ENCODE results near the gene RAB30. TPM values are rescaled to one million over a fixed set of nuclear protein-coding genes. Genes with fewer than 3 reads are reported as not detected.

Gene RAB30
- total RNA-seq, 2 experiments from 2014 or later: 8.8 to 13.3 TPM

- Mint-ChIP-seq H3K27me3 (ENCODE audit: low read depth) (no peaks in the 10 kb centered on the region), H3K27ac (no peak overlapping the region), H3K36me3 (ENCODE audit: low read depth) (peaks cover 7% of the 10 kb centered on the region), H3K4me1 (ENCODE audit: low read depth) (peaks cover 23% of the 10 kb centered on the region), H3K4me3 (no peak overlapping the region), H3K9me3 (ENCODE audit: insufficient read depth) (no peaks in the 10 kb centered on the region)
- no peak for ATAC-seq
- CTCF ChIA-PET: interaction anchor here (0.7 to 1.3 kb wide), 6 partner anchors 11 to 278 kb away, joined by 3 to 4 read pairs (median 3); no protein-coding TSS in a partner anchor
- DNase-seq: no peak
- POLR2A ChIA-PET: interaction anchor here (1.2 to 1.6 kb wide), 3 partner anchors 10 to 162 kb away, joined by 3 to 5 read pairs (median 4); partner anchors contain the start of genes PCF11 and RAB30
Observed at GRCh38 chr11:82994604-82995230, 77.0 kb downstream of the RAB30 start.

GRCh38 chr11:82992223-82992622 is 79.5 kb downstream of the RAB30 start:
- DNase-seq (no peak), ATAC-seq (no peak)
- Mint-ChIP-seq H3K36me3 (ENCODE audit: low read depth) (peaks cover 7% of the 10 kb centered on the region), H3K27ac (no peak overlapping the region), H3K4me3 (no peak overlapping the region), H3K27me3 (ENCODE audit: low read depth) (no peaks in the 10 kb centered on the region), H3K9me3 (ENCODE audit: insufficient read depth) (no peaks in the 10 kb centered on the region), H3K4me1 (ENCODE audit: low read depth) (peaks cover 15% of the 10 kb centered on the region)
- ChIA-PET CTCF (interaction anchor here (0.8 to 1.2 kb wide), 2 partner anchors 16 to 29 kb away, joined by 3 to 4 read pairs; no protein-coding TSS in a partner anchor), POLR2A (interaction anchor here (0.7 kb wide), 1 partner anchor 52 kb away, joined by 3 read pairs; no protein-coding TSS in a partner anchor)

- no peak overlapping the region for H3K27ac Mint-ChIP-seq
- no peak overlapping the region for H3K4me3 Mint-ChIP-seq
- H3K36me3 Mint-ChIP-seq (ENCODE audit: low read depth): peaks cover 9% of the 10 kb centered on the region
- CTCF ChIA-PET: interaction anchor here (0.8 to 3.2 kb wide), 10 partner anchors 9 to 122 kb away, joined by 3 to 12 read pairs (median 4); partner anchors contain the start of gene DDIAS
- H3K27me3 Mint-ChIP-seq (ENCODE audit: low read depth): no peaks in the 10 kb centered on the region
- peaks cover 7% of the 10 kb centered on the region for H3K4me1 Mint-ChIP-seq (ENCODE audit: low read depth)
- no peaks in the 10 kb centered on the region for H3K9me3 Mint-ChIP-seq (ENCODE audit: insufficient read depth)
- POLR2A ChIA-PET: no interaction called here
- DNase-seq (no peak), ATAC-seq (peak; percentile 33)
Observed at GRCh38 chr11:82989628-82990404, 81.9 kb downstream of the RAB30 start.

DNA sequence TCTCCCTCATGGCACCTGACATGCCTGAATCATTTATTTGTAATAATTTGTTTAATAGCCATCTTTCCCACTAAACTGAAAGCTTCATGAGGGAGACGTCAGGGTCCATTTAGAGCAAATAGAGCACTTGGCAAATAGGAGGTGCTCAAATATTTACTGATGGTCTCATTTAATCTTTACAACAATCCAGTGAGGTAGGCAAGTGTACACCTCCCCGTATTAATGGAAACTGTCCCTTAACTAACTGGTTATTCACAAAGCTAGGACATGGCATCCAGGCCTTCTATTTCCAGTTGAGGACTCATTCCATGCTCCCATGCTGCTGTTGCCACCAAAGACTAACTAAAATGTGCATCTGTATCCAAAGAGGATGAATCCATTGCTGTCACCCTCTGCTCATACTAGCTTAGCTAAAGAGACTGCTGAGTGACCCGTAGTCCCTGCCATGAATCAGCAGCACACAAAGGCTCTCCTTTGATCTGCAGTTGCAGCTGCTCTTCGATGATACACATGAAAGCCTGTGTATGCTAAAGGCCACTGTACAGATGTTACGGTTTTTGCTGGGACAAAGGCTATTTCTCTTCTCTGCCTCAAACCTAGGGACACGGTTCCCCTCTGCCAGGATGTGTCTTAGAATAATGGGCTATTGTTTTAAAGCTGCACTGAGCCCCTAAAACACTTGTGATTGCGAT is 82.6 kb downstream of the RAB30 start:
- H3K4me1 Mint-ChIP-seq (ENCODE audit: low read depth): peaks cover under 1% of the 10 kb centered on the region
- H3K4me3 Mint-ChIP-seq: no peak overlapping the region
- no peak overlapping the region for H3K27ac Mint-ChIP-seq
- ChIA-PET POLR2A (no interaction called here), CTCF (interaction anchor here (0.9 to 3.2 kb wide), 7 partner anchors 28 to 122 kb away, joined by 3 to 12 read pairs (median 5); partner anchors contain the start of gene DDIAS)
- ATAC-seq: no peak
- no peaks in the 10 kb centered on the region for H3K9me3 Mint-ChIP-seq (ENCODE audit: insufficient read depth)
- H3K36me3 Mint-ChIP-seq (ENCODE audit: low read depth): peaks cover 12% of the 10 kb centered on the region
- DNase-seq: no peak
- no peaks in the 10 kb centered on the region for H3K27me3 Mint-ChIP-seq (ENCODE audit: low read depth)

GRCh38 chr11:82987997-82988396 is 83.7 kb downstream of the RAB30 start:
- POLR2A ChIA-PET: no interaction called here
- H3K36me3 Mint-ChIP-seq (ENCODE audit: low read depth): peaks cover 12% of the 10 kb centered on the region
- no peak for DNase-seq

GRCh38 chr11:82986446-82986845 is 85.3 kb downstream of the RAB30 start:
- Mint-ChIP-seq H3K27ac (no peak overlapping the region), H3K9me3 (ENCODE audit: insufficient read depth) (no peaks in the 10 kb centered on the region), H3K27me3 (ENCODE audit: low read depth) (no peaks in the 10 kb centered on the region), H3K4me3 (no peak overlapping the region), H3K36me3 (ENCODE audit: low read depth) (peaks cover 17% of the 10 kb centered on the region), H3K4me1 (ENCODE audit: low read depth) (no peaks in the 10 kb centered on the region)
- no peak for DNase-seq
- ATAC-seq: no peak
- ChIA-PET POLR2A (interaction anchor here (0.6 kb wide), 1 partner anchor 82 kb away, joined by 5 read pairs; no protein-coding TSS in a partner anchor), CTCF (interaction anchor here (2.2 kb wide), 1 partner anchor 21 kb away, joined by 10 read pairs; no protein-coding TSS in a partner anchor)

More at GRCh38 chr11:82987997-82988396, 83.7 kb downstream of the RAB30 start:
- no peak overlapping the region for H3K27ac Mint-ChIP-seq
- H3K4me1 Mint-ChIP-seq (ENCODE audit: low read depth): no peaks in the 10 kb centered on the region
- CTCF ChIA-PET: interaction anchor here (2.2 kb wide), 1 partner anchor 19 kb away, joined by 10 read pairs; no protein-coding TSS in a partner anchor
- H3K4me3 Mint-ChIP-seq: no peak overlapping the region
- no peaks in the 10 kb centered on the region for H3K27me3 Mint-ChIP-seq (ENCODE audit: low read depth)
- no peaks in the 10 kb centered on the region for H3K9me3 Mint-ChIP-seq (ENCODE audit: insufficient read depth)
- no peak for ATAC-seq

GRCh38 chr11:82981852-82982251 is 89.8 kb downstream of the RAB30 start:
- POLR2A ChIA-PET: no interaction called here

DNA sequence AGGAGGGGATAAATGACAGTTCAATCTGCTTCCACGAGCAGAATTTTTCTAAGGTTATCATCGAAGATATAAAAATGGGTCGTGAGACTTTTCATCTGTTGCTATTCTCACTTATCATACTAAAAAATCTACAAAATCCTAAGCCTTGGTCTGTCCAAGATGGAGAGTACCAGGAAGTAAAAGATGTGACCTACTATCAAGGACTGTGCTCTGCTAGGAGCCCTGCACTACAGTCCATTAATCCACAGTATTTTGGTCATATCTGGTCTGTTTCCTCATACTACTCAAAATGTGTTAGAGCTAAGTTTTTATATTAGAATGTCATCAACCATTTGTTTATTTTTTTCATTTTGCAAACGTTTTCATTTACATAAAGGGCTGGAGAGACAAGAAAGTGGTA is 90.8 kb downstream of the RAB30 start:
- POLR2A ChIA-PET: no interaction called here
- DNase-seq (no peak), ATAC-seq (no peak)
- Mint-ChIP-seq H3K4me3 (no peak overlapping the region), H3K27me3 (ENCODE audit: low read depth) (no peaks in the 10 kb centered on the region), H3K27ac (no peak overlapping the region), H3K9me3 (ENCODE audit: insufficient read depth) (no peaks in the 10 kb centered on the region), H3K36me3 (ENCODE audit: low read depth) (peaks cover 30% of the 10 kb centered on the region), H3K4me1 (ENCODE audit: low read depth) (peaks cover 16% of the 10 kb centered on the region)
- CTCF ChIA-PET: interaction anchor here (1.3 kb wide), 1 partner anchor 10 kb away, joined by 3 read pairs; no protein-coding TSS in a partner anchor

More at GRCh38 chr11:82981852-82982251, 89.8 kb downstream of the RAB30 start:
- Mint-ChIP-seq H3K9me3 (ENCODE audit: insufficient read depth) (no peaks in the 10 kb centered on the region), H3K36me3 (ENCODE audit: low read depth) (peaks cover 26% of the 10 kb centered on the region), H3K4me1 (ENCODE audit: low read depth) (peaks cover 16% of the 10 kb centered on the region), H3K27me3 (ENCODE audit: low read depth) (no peaks in the 10 kb centered on the region), H3K4me3 (no peak overlapping the region), H3K27ac (no peak overlapping the region)
- ATAC-seq (no peak), DNase-seq (no peak)
- CTCF ChIA-PET: interaction anchor here (1.0 to 1.3 kb wide), 2 partner anchors 9 to 115 kb away, joined by 3 read pairs; no protein-coding TSS in a partner anchor

GRCh38 chr11:82980292-82980691 is 91.4 kb downstream of the RAB30 start:
- no peak overlapping the region for H3K4me3 Mint-ChIP-seq
- no peaks in the 10 kb centered on the region for H3K27me3 Mint-ChIP-seq (ENCODE audit: low read depth)
- no peak for DNase-seq
- H3K4me1 Mint-ChIP-seq (ENCODE audit: low read depth): peaks cover 16% of the 10 kb centered on the region
- POLR2A ChIA-PET: no interaction called here
- CTCF ChIA-PET: interaction anchor here (1.0 to 1.4 kb wide), 3 partner anchors 15 to 79 kb away, joined by 3 read pairs; partner anchors contain the start of gene DDIAS
- ATAC-seq: no peak
- peaks cover 28% of the 10 kb centered on the region for H3K36me3 Mint-ChIP-seq (ENCODE audit: low read depth)
- no peaks in the 10 kb centered on the region for H3K9me3 Mint-ChIP-seq (ENCODE audit: insufficient read depth)
- no peak overlapping the region for H3K27ac Mint-ChIP-seq

DNA sequence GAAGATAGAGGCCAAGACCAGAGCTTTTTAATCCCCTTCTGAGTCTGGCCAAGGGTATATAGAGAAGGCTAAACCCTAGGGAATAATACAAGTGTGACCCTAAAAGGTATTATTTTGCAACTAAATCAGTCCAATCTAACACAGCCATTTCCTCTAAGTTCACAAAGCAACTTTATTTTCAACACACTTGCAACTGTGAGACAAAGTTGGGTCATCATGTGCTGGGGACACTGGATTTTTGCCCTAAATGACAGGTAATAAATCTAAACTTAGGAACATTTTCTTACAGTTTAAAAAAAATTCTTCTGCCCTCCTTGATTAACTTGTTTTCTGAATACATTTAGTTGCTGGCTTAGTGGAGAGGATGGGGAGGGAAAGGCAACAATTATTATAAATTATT is 91.9 kb downstream of the RAB30 start:
- POLR2A ChIA-PET: interaction anchor here (0.7 kb wide), 1 partner anchor 177 kb away, joined by 3 read pairs; no protein-coding TSS in a partner anchor
- CTCF ChIA-PET: interaction anchor here (1.0 to 1.4 kb wide), 3 partner anchors 15 to 78 kb away, joined by 3 read pairs; partner anchors contain the start of gene DDIAS
- H3K4me1 Mint-ChIP-seq (ENCODE audit: low read depth): peaks cover 16% of the 10 kb centered on the region

DNA sequence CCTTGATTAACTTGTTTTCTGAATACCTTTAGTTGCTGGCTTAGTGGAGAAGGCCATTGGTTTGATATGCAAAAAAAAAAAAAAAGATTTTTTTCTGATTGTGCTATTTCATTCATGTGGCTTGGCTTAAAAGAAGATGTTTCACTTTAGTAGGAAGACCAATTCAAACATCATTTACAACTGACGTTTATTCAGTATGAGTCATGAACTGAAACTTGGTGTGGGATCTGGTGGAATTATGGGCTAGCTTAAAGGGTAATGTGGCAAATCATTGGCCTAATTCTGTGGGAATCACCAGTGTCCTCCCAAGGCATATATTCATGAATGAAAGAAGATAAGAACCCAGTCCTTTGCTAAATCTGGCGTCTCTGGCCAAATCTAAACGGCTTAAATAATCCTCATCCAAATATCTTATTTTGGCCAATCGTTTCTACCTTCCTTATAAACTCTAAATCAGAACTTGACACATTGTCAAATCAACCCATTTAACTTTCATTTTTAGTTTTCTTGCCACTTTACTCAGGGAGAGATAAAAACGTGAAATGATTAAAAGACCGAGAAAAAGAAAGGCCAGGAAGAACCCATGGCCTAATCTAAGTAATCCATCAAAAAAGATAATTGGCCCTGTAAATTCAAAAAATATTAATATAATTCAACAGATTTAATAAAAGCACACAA is 93.1 kb downstream of the RAB30 start:
- H3K27ac Mint-ChIP-seq: no peak overlapping the region
- H3K4me3 Mint-ChIP-seq: no peak overlapping the region
- peaks cover 16% of the 10 kb centered on the region for H3K4me1 Mint-ChIP-seq (ENCODE audit: low read depth)

More for the DNA sequence above, 91.9 kb downstream of the RAB30 start:
- no peaks in the 10 kb centered on the region for H3K27me3 Mint-ChIP-seq (ENCODE audit: low read depth)
- ATAC-seq (no peak), DNase-seq (no peak)
- no peak overlapping the region for H3K4me3 Mint-ChIP-seq
- H3K9me3 Mint-ChIP-seq (ENCODE audit: insufficient read depth): no peaks in the 10 kb centered on the region
- no peak overlapping the region for H3K27ac Mint-ChIP-seq
- peaks cover 27% of the 10 kb centered on the region for H3K36me3 Mint-ChIP-seq (ENCODE audit: low read depth)

More for the DNA sequence above, 93.1 kb downstream of the RAB30 start:
- ATAC-seq: peak; percentile 78
- ChIA-PET CTCF (no interaction called here), POLR2A (no interaction called here)
- Mint-ChIP-seq H3K27me3 (ENCODE audit: low read depth) (peaks cover 3% of the 10 kb centered on the region), H3K36me3 (ENCODE audit: low read depth) (peaks cover 19% of the 10 kb centered on the region), H3K9me3 (ENCODE audit: insufficient read depth) (no peaks in the 10 kb centered on the region)
- DNase-seq: peak; percentile 40
